Measurements from ENCODE around the gene FCHO1. TPM values are rescaled to one million over a fixed set of nuclear protein-coding genes. Genes with fewer than 3 reads are reported as not detected.

FCHO1 gene
- total and polyA plus RNA-seq, 7 experiments from 2014 or later = 14.7 to 107 (median 79.3) TPM

GRCh38 chr19:17790059-17790780, 38.9 kb downstream of the FCHO1 start:
- H3K27ac Mint-ChIP-seq = peak overlapping the region; percentile 29 to 87 (median 80)
- no peak overlapping the region for H3K27ac ChIP-seq (ENCODE audit: low read depth, low read length)

GRCh38 chr19:17794412-17794730, 43.1 kb downstream of the FCHO1 start:
- H3K27ac ChIP-seq (ENCODE audit: low read depth, low read length) = peak overlapping the region; percentile 51
- H3K9me3 ChIP-seq (ENCODE audit: control insufficient read depth in 2 of 3, low read length in 3 of 3) = no peaks in the 10 kb centered on the region
- H3K36me3 ChIP-seq (ENCODE audit: control insufficient read depth in 2 of 3, insufficient read depth in 3 of 3, low read length in 3 of 3) = peaks cover 0 to under 1% (median 0%) of the 10 kb centered on the region in 3 experiments
- Mint-ChIP-seq H3K27me3 (peaks cover 0 to 22% (median 0%) of the 10 kb centered on the region in 5 donors), H3K4me3 (peak overlapping the region in 9 of 10 donors; percentile 63 to 85 (median 68)), H3K4me1 (peaks cover 20 to 77% (median 54%) of the 10 kb centered on the region in 7 donors), H3K36me3 (peaks cover 0 to under 1% (median 0%) of the 10 kb centered on the region in 5 donors), H3K9me3 (no peaks in the 10 kb centered on the region), H3K27ac (peak overlapping the region in 8 of 9 donors; percentile 33 to 85 (median 74))
- H3K4me1 ChIP-seq (ENCODE audit: control insufficient read depth in 2 of 2, insufficient read depth in 2 of 2, low read length in 2 of 2) = peaks cover 21 to 61% of the 10 kb centered on the region in 2 donors
- no peak for ATAC-seq
- no peaks in the 10 kb centered on the region for H3K27me3 ChIP-seq (ENCODE audit: control insufficient read depth in 2 of 2, insufficient read depth in 2 of 2, low read length in 2 of 2)
- ChIA-PET CTCF (interaction anchor here (1.3 to 1.4 kb wide), 2 partner anchors 62 to 90 kb away, joined by 3 to 5 read pairs; no protein-coding TSS in a partner anchor), POLR2A (interaction anchor here (0.5 to 2.4 kb wide), 5 partner anchors 8 to 321 kb away, joined by 3 to 11 read pairs (median 4); no protein-coding TSS in a partner anchor)
- H3K4me3 ChIP-seq (ENCODE audit: low read length) = no peak overlapping the region
- intact Hi-C loops (cut with micrococcal nuclease) = loop anchor here in 1 of 2 donors (10.0 kb wide), 1 partner anchor 140 kb away; the partner anchor contains the start of gene CCDC124
- DNase-seq = no peak

More at GRCh38 chr19:17790059-17790780, 38.9 kb downstream of the FCHO1 start:
- H3K27me3 ChIP-seq (ENCODE audit: control insufficient read depth in 2 of 2, insufficient read depth in 2 of 2, low read length in 2 of 2) = no peaks in the 10 kb centered on the region
- H3K4me3 Mint-ChIP-seq = peak overlapping the region in 1 of 10 donors; percentile 14
- peaks cover 16 to 58% (median 43%) of the 10 kb centered on the region in 7 donors for H3K4me1 Mint-ChIP-seq
- H3K4me3 ChIP-seq (ENCODE audit: low read length) = no peak overlapping the region
- intact Hi-C loops (cut with micrococcal nuclease) = loop anchor here in 1 of 2 donors (10.0 kb wide), 1 partner anchor 145 kb away; the partner anchor contains the start of gene CCDC124
- CTCF ChIA-PET = interaction anchor here (1.0 to 1.4 kb wide), 2 partner anchors 58 to 65 kb away, joined by 3 to 4 read pairs; partner anchors contain the start of gene JAK3
- POLR2A ChIA-PET = interaction anchor here (1.1 to 2.3 kb wide), 3 partner anchors 12 to 60 kb away, joined by 3 to 7 read pairs (median 3); no protein-coding TSS in a partner anchor
- peaks cover 11 to 39% of the 10 kb centered on the region in 2 donors for H3K4me1 ChIP-seq (ENCODE audit: control insufficient read depth in 2 of 2, insufficient read depth in 2 of 2, low read length in 2 of 2)
- no peaks in the 10 kb centered on the region for H3K9me3 ChIP-seq (ENCODE audit: control insufficient read depth in 2 of 3, low read length in 3 of 3)
- peak; percentile 77 for ATAC-seq
- H3K27me3 Mint-ChIP-seq = peaks cover 0 to 16% (median 0%) of the 10 kb centered on the region in 5 donors
- peak in 1 of 9 donors; percentile 19 for DNase-seq
- peaks cover 0 to 2% (median 0%) of the 10 kb centered on the region in 11 donors for H3K9me3 Mint-ChIP-seq
- peaks cover 0 to 30% (median 0%) of the 10 kb centered on the region in 3 experiments for H3K36me3 ChIP-seq (ENCODE audit: control insufficient read depth in 2 of 3, insufficient read depth in 3 of 3, low read length in 3 of 3)
- H3K36me3 Mint-ChIP-seq = peaks cover 3 to 16% (median 10%) of the 10 kb centered on the region in 5 donors

GRCh38 chr19:17794731-17795494, 43.6 kb downstream of the FCHO1 start, which contains the start of gene B3GNT3:
B3GNT3 (plus strand) TSS chr19:17795138; CDS start chr19:17807808, 12,670 bp downstream.
- H3K36me3 Mint-ChIP-seq = no peaks in the 10 kb centered on the region
- ATAC-seq (peak; percentile 10), DNase-seq (peak in 5 of 9 donors; percentile 18 to 36 (median 25))
- Histone ChIP-seq H3K4me3 (ENCODE audit: low read length) (peak within 1 kb of the TSS; percentile 46), H3K9me3 (ENCODE audit: control insufficient read depth in 2 of 3, low read length in 3 of 3) (no peaks in the 10 kb centered on the region), H3K27me3 (ENCODE audit: control insufficient read depth in 2 of 2, insufficient read depth in 2 of 2, low read length in 2 of 2) (no peaks in the 10 kb centered on the region), H3K4me1 (ENCODE audit: control insufficient read depth in 2 of 2, insufficient read depth in 2 of 2, low read length in 2 of 2) (peaks cover 21 to 61% of the 10 kb centered on the region in 2 donors), H3K27ac (ENCODE audit: low read depth, low read length) (peak within 1 kb of the TSS; percentile 51), H3K36me3 (ENCODE audit: control insufficient read depth in 2 of 3, insufficient read depth in 3 of 3, low read length in 3 of 3) (no peaks in the 10 kb centered on the region)
- CTCF ChIA-PET = interaction anchor here (0.6 to 1.4 kb wide), 3 partner anchors 61 to 353 kb away, joined by 3 to 5 read pairs (median 3); no protein-coding TSS in a partner anchor
- peaks cover 20 to 74% (median 53%) of the 10 kb centered on the region in 7 donors for H3K4me1 Mint-ChIP-seq
- H3K27ac Mint-ChIP-seq = peak within 1 kb of the TSS in 8 of 9 donors; percentile 33 to 85 (median 74)
- H3K27me3 Mint-ChIP-seq = peaks cover 0 to 22% (median 0%) of the 10 kb centered on the region in 5 donors
- intact Hi-C loops (cut with micrococcal nuclease) = loop anchor here in 1 of 2 donors (10.0 kb wide), 1 partner anchor 140 kb away; the partner anchor contains the start of gene CCDC124
- peak within 1 kb of the TSS; percentile 37 to 85 (median 68) for H3K4me3 Mint-ChIP-seq
- H3K9me3 Mint-ChIP-seq = no peaks in the 10 kb centered on the region
- POLR2A ChIA-PET = interaction anchor here (0.5 to 2.4 kb wide), 5 partner anchors 8 to 322 kb away, joined by 3 to 11 read pairs (median 4); no protein-coding TSS in a partner anchor

- Mint-ChIP-seq H3K27ac (peak overlapping the region in 1 of 9 donors; percentile 43), H3K4me1 (peaks cover 15 to 69% (median 48%) of the 10 kb centered on the region in 7 donors), H3K27me3 (peaks cover 0 to 22% (median 0%) of the 10 kb centered on the region in 5 donors), H3K36me3 (no peaks in the 10 kb centered on the region), H3K4me3 (peak overlapping the region in 9 of 10 donors; percentile 28 to 84 (median 68)), H3K9me3 (no peaks in the 10 kb centered on the region)
- Histone ChIP-seq H3K9me3 (ENCODE audit: control insufficient read depth in 2 of 3, low read length in 3 of 3) (no peaks in the 10 kb centered on the region), H3K27me3 (ENCODE audit: control insufficient read depth in 2 of 2, insufficient read depth in 2 of 2, low read length in 2 of 2) (no peaks in the 10 kb centered on the region), H3K36me3 (ENCODE audit: control insufficient read depth in 2 of 3, insufficient read depth in 3 of 3, low read length in 3 of 3) (no peaks in the 10 kb centered on the region), H3K27ac (ENCODE audit: low read depth, low read length) (peak overlapping the region; percentile 51), H3K4me3 (ENCODE audit: low read length) (peak overlapping the region; percentile 46), H3K4me1 (ENCODE audit: control insufficient read depth in 2 of 2, insufficient read depth in 2 of 2, low read length in 2 of 2) (peaks cover 21 to 58% of the 10 kb centered on the region in 2 donors)
- POLR2A ChIA-PET = interaction anchor here (0.6 to 2.4 kb wide), 4 partner anchors 9 to 58 kb away, joined by 3 to 11 read pairs (median 4); no protein-coding TSS in a partner anchor
- CTCF ChIA-PET = interaction anchor here (0.6 to 1.4 kb wide), 3 partner anchors 61 to 354 kb away, joined by 3 to 5 read pairs (median 3); no protein-coding TSS in a partner anchor
- intact Hi-C loops (cut with micrococcal nuclease) = loop anchor here in 1 of 2 donors (10.0 kb wide), 1 partner anchor 139 kb away; the partner anchor contains the start of gene CCDC124
- ATAC-seq (no peak), DNase-seq (no peak)
Measured at GRCh38 chr19:17795495-17795856, 44.2 kb downstream of the FCHO1 start.

- Histone ChIP-seq H3K27ac (ENCODE audit: low read depth, low read length) (no peak overlapping the region), H3K27me3 (ENCODE audit: control insufficient read depth in 2 of 2, insufficient read depth in 2 of 2, low read length in 2 of 2) (no peaks in the 10 kb centered on the region), H3K4me1 (ENCODE audit: control insufficient read depth in 2 of 2, insufficient read depth in 2 of 2, low read length in 2 of 2) (peaks cover 21 to 57% of the 10 kb centered on the region in 2 donors), H3K4me3 (ENCODE audit: low read length) (no peak overlapping the region), H3K36me3 (ENCODE audit: control insufficient read depth in 2 of 3, insufficient read depth in 3 of 3, low read length in 3 of 3) (no peaks in the 10 kb centered on the region), H3K9me3 (ENCODE audit: control insufficient read depth in 2 of 3, low read length in 3 of 3) (no peaks in the 10 kb centered on the region)
- H3K4me1 Mint-ChIP-seq = peaks cover 12 to 64% (median 46%) of the 10 kb centered on the region in 7 donors
- intact Hi-C loops (cut with micrococcal nuclease) = loop anchor here in 1 of 2 donors (10.0 kb wide), 1 partner anchor 139 kb away; the partner anchor contains the start of gene CCDC124
- peaks cover 0 to 22% (median 0%) of the 10 kb centered on the region in 5 donors for H3K27me3 Mint-ChIP-seq
- H3K36me3 Mint-ChIP-seq = no peaks in the 10 kb centered on the region
- DNase-seq = no peak
- no peaks in the 10 kb centered on the region for H3K9me3 Mint-ChIP-seq
- CTCF ChIA-PET = no interaction called here
- peak overlapping the region in 9 of 10 donors; percentile 9 to 84 (median 68) for H3K4me3 Mint-ChIP-seq
- POLR2A ChIA-PET = interaction anchor here (0.6 to 2.4 kb wide), 6 partner anchors 8 to 57 kb away, joined by 3 to 11 read pairs (median 3); no protein-coding TSS in a partner anchor
- ATAC-seq = no peak
- H3K27ac Mint-ChIP-seq = peak overlapping the region in 4 of 9 donors; percentile 23 to 54 (median 38)
Measured at GRCh38 chr19:17796013-17796837, 44.9 kb downstream of the FCHO1 start.

Measured in naive thymus-derived CD4-positive, alpha-beta T cell (primary cell).